ENCODE measurements around the gene SLC25A23.
"Not testable (repeated sequence)": the region's sequence is repeated elsewhere in the genome, so short reads cannot be mapped to it uniquely, and the experiment has no call there.

DNA sequence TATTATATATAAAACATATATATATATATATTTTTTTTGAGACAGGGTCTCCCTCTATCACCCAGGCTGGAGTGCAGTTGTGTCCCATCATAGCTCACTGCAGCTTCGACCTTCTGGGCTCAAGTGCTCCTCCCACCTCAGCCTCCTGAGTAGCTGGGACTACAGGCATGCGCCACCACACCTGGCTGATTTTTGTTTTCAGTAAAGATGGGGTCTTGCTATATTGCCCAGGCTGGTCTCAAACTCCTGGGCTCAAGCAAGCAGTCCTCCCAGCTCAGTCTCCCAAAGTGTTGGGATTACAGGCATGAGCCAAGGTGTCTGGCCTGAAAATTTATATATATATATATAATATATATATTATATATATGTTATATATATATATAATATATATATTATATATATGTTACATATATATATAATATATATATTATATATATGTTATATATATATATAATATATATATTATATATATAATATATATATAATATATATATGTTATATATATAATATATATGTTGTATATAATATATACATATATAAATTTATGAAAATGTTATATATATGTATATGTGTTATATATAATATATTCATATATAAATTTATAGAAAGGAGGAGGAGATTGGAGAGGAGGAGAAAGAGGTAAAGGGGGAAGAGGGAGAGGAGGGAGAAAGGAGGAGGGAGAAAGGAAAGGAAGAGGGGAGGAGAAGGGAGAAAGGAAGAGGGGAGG lies 30.7 kb downstream of the SLC25A23 start:
- TF ChIP-seq POLR2AphosphoS5 (IDR thresholded peaks at IDR 0.05): not testable (repeated sequence)
- TF ChIP-seq, protein P1, sequence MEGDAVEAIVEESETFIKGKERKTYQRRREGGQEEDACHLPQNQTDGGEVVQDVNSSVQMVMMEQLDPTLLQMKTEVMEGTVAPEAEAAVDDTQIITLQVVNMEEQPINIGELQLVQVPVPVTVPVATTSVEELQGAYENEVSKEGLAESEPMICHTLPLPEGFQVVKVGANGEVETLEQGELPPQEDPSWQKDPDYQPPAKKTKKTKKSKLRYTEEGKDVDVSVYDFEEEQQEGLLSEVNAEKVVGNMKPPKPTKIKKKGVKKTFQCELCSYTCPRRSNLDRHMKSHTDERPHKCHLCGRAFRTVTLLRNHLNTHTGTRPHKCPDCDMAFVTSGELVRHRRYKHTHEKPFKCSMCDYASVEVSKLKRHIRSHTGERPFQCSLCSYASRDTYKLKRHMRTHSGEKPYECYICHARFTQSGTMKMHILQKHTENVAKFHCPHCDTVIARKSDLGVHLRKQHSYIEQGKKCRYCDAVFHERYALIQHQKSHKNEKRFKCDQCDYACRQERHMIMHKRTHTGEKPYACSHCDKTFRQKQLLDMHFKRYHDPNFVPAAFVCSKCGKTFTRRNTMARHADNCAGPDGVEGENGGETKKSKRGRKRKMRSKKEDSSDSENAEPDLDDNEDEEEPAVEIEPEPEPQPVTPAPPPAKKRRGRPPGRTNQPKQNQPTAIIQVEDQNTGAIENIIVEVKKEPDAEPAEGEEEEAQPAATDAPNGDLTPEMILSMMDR (IDR thresholded peaks at IDR 0.05 in 8 of 11, conservative IDR thresholded peaks at IDR 0.05 in 3 of 11): not testable (repeated sequence)

Measured in spleen (tissue), 7 donors.